Stimulated activated CD8-positive, alpha-beta memory T cell treated with anti-CD3 and anti-CD28 coated beads, Interleukin-7, amount 100 ng/mL, for 1 hour (primary cell): ENCODE measurements around the gene GFER.
A peak's percentile ranks its signal among the peaks of the same experiment; 100 is the strongest.

Experiments used
- DNase-seq, 2 donors: peaks; one replicate each; pipeline ENCODE4 v3.0.0-alpha.2; 2020; ENCODE audit warnings: low read depth in 2 of 2

GFER gene

GRCh38 chr16:1990351-1991134, 6.5 kb downstream of the GFER start:
- DNase-seq = no peak

- no peak for DNase-seq
Observed at GRCh38 chr16:1991135-1991551, 7.2 kb downstream of the GFER start.

GRCh38 chr16:1991588-1991947, 7.6 kb downstream of the GFER start:
- DNase-seq = no peak

- DNase-seq = peak; percentile 94 to 98
Observed at GRCh38 chr16:1991948-1992703, 8.1 kb downstream of the GFER start.

GRCh38 chr16:1992704-1993317, 8.8 kb downstream of the GFER start:
- DNase-seq = no peak

- DNase-seq = no peak
Observed at GRCh38 chr16:1993731-1994131, 9.7 kb downstream of the GFER start.

GRCh38 chr16:1997494-1998359, 13.7 kb downstream of the GFER start:
- no peak for DNase-seq

- no peak for DNase-seq
Observed at GRCh38 chr16:1998360-1998835, 14.4 kb downstream of the GFER start.

- DNase-seq = no peak
Observed at GRCh38 chr16:1998852-1999801, 15.1 kb downstream of the GFER start.

- DNase-seq = no peak
Observed at GRCh38 chr16:1999866-2000514, 16.0 kb downstream of the GFER start.

- no peak for DNase-seq
Observed at GRCh38 chr16:2001035-2001434, 17.0 kb downstream of the GFER start.

- no peak for DNase-seq
Observed at GRCh38 chr16:2001456-2002355, 17.7 kb downstream of the GFER start.

- no peak for DNase-seq
Observed at GRCh38 chr16:2002406-2003230, 18.6 kb downstream of the GFER start.

- DNase-seq = no peak
Observed at GRCh38 chr16:2003231-2003826, 19.3 kb downstream of the GFER start.

- peak; percentile 62 to 65 for DNase-seq
Observed at GRCh38 chr16:2003827-2004641, 20.0 kb downstream of the GFER start.

- DNase-seq = no peak
Observed at GRCh38 chr16:2004795-2005517, 21.0 kb downstream of the GFER start.
